ENCODE results near the gene PTPRZ1. TPM values are rescaled to one million over a fixed set of nuclear protein-coding genes. Genes with fewer than 3 reads are reported as not detected.

PTPRZ1 gene
- total and polyA plus RNA-seq, 12 donors: 0.17 to 19.1 (median 1.2) TPM

GRCh38 chr7:121932768-121933167, 59.8 kb downstream of the PTPRZ1 start:
- WGBS, 4 donors: 80 to 93% (median 85%) methylated on average over 1 of the region's 1 CpG
- TF ChIP-seq CTCF (IDR thresholded peaks at IDR 0.05) (no peak), POLR2A (IDR thresholded peaks at IDR 0.05) (no peak)
- no peaks in the 10 kb centered on the region for H3K9me3 ChIP-seq (replicated peaks in 1 of 3)
- no peaks in the 10 kb centered on the region for H3K27me3 ChIP-seq
- H3K36me3 ChIP-seq (replicated peaks in 1 of 2): no peaks in the 10 kb centered on the region
- no peaks in the 10 kb centered on the region for H3K4me1 ChIP-seq (replicated peaks in 1 of 2)
- H3K27ac ChIP-seq: no peak overlapping the region
- H3K4me3 ChIP-seq: no peak overlapping the region
- intact Hi-C loops (cut with DNase I): no loop called here
- no peak for DNase-seq

- TF ChIP-seq CTCF (IDR thresholded peaks at IDR 0.05) (no peak), POLR2A (IDR thresholded peaks at IDR 0.05) (no peak)
- intact Hi-C loops (cut with DNase I): no loop called here
- no peaks in the 10 kb centered on the region for H3K36me3 ChIP-seq (replicated peaks in 1 of 2)
- DNase-seq: no peak
- no peak overlapping the region for H3K27ac ChIP-seq
- H3K4me1 ChIP-seq (replicated peaks in 1 of 2): no peaks in the 10 kb centered on the region
- H3K27me3 ChIP-seq: no peaks in the 10 kb centered on the region
- no peak overlapping the region for H3K4me3 ChIP-seq
- H3K9me3 ChIP-seq (replicated peaks in 1 of 3): no peaks in the 10 kb centered on the region
- WGBS, 4 donors: 81 to 86% (median 84%) methylated on average over 6 of the region's 6 CpGs
These were observed 64.1 kb downstream of the PTPRZ1 start for GRCh38 chr7:121936951-121937623.

GRCh38 chr7:121938429-121938996, 65.6 kb downstream of the PTPRZ1 start:
- no peak for DNase-seq
- H3K4me1 ChIP-seq (replicated peaks in 1 of 2): no peaks in the 10 kb centered on the region
- H3K36me3 ChIP-seq (replicated peaks in 1 of 2): no peaks in the 10 kb centered on the region
- 32 to 45% (median 37%) methylated on average over 4 of the region's 4 CpGs for WGBS, 4 donors
- H3K4me3 ChIP-seq: no peak overlapping the region
- intact Hi-C loops (cut with DNase I): no loop called here
- TF ChIP-seq CTCF (IDR thresholded peaks at IDR 0.05): no peak
- TF ChIP-seq POLR2A (IDR thresholded peaks at IDR 0.05): no peak
- H3K27me3 ChIP-seq: no peaks in the 10 kb centered on the region
- H3K9me3 ChIP-seq (replicated peaks in 1 of 3): no peaks in the 10 kb centered on the region
- H3K27ac ChIP-seq: no peak overlapping the region

GRCh38 chr7:121940918-121941317, 68.0 kb downstream of the PTPRZ1 start:
- intact Hi-C loops (cut with DNase I): no loop called here
- no peak for DNase-seq

More at GRCh38 chr7:121940918-121941317, 68.0 kb downstream of the PTPRZ1 start:
- H3K27me3 ChIP-seq: no peaks in the 10 kb centered on the region
- H3K36me3 ChIP-seq (replicated peaks in 1 of 2): no peaks in the 10 kb centered on the region
- H3K9me3 ChIP-seq (replicated peaks in 1 of 3): no peaks in the 10 kb centered on the region
- H3K27ac ChIP-seq: no peak overlapping the region
- TF ChIP-seq POLR2A (IDR thresholded peaks at IDR 0.05) (no peak), CTCF (IDR thresholded peaks at IDR 0.05) (no peak)
- H3K4me1 ChIP-seq (replicated peaks in 1 of 2): no peaks in the 10 kb centered on the region
- 37 to 66% (median 58%) methylated on average over 3 of the region's 3 CpGs for WGBS, 4 donors
- no peak overlapping the region for H3K4me3 ChIP-seq

All from adrenal gland (tissue), 12 donors.